SHP77 (cell line): ENCODE measurements around the gene LYG1.
"Not testable (repeated sequence)": the region's sequence is repeated elsewhere in the genome, so short reads cannot be mapped to it uniquely, and the experiment has no call there.

Source experiments
- DNase-seq, 2 experiments: peaks; one replicate each; lab custom pipeline; 2025; lab: John Stamatoyannopoulos, UW

The LYG1 gene

GRCh38 chr2:99301097-99301496 is at the start of gene LYG1:
TSS of gene LYG1 (minus strand) at chr2:99301197. CDS start at chr2:99295670, 5,527 bp downstream.
- not testable (repeated sequence) for DNase-seq

DNA sequence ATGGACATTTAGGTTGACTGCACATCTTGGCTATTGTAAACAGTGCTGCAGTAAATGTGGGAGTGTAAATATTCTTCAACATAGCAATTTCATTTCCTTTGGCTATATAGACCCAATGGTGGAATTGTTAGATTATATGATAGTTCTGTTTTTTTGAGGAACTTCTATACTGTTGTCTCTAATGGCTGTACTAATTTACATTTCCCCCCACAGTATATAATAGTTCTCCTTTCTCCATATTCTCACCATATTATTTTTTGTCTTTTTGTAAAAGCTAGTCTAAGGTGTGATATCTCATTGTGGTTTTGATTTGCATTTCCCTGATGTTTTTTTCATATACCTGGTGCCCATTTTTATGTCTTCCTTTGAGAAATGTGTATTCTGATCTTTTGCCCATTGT is 49.2 kb upstream of the LYG1 start:
- no peak for DNase-seq

- no peak for DNase-seq
These were observed 47.2 kb upstream of the LYG1 start for GRCh38 chr2:99348173-99348572.

GRCh38 chr2:99346218-99346617 is 45.2 kb upstream of the LYG1 start:
- DNase-seq, result no peak

DNA sequence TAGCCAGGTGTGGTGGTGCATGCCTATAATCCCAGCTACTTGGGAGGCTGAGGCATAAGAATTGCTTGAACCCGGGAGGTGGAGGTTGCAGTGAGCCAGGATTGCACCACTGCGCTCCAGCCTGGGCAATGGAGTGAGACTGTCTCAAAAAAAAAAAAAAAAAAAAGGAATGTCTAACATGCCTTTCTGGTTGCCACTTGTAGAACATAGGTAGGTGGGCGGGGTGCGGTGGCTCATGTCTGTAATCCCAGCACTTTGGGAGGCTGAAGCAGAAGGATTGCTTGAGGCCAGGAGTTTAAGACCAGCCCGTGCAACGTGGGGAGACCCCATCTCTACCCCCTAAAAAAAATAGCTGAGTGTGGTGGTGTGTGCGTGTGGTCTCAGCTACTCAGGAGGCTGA is 44.4 kb upstream of the LYG1 start:
- not testable (repeated sequence) for DNase-seq

GRCh38 chr2:99342536-99342935 is 41.5 kb upstream of the LYG1 start:
- DNase-seq, result no peak

DNA sequence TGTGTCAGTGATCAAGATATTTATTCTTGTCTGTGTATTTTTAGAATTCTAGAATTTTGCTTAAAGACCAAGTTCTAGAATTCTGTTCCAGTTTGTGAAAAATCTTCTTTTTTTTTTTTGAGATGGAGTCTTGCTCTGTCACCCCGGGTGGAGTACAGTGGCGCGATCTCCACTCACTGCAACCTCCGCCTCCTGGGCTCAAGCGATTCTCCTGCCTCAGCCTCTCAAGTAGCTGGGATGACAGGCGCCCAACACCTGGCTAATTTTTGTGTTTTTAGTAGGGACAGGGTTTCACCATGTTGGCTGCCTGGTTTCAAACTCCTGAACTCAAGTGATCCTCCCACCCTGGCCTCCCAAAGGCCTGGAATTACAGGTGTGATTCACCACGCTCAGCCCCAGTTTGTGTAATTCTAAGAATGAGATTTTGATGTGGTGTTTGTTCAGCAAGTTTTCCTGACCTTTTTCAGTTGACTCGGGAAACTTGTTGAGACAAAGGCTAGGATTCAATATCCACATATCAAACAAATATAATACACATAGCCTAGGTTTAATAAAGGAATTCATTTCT is 39.8 kb upstream of the LYG1 start:
- no peak for DNase-seq

- no peak for DNase-seq
These were observed 37.1 kb upstream of the LYG1 start for GRCh38 chr2:99338029-99338585.

GRCh38 chr2:99337113-99338028 is 36.4 kb upstream of the LYG1 start, which contains the start of gene EIF5B:
TSS of gene EIF5B (plus strand) at chr2:99337389. CDS start at chr2:99337555, 166 bp downstream.
- DNase-seq, result peak; percentile 90 to 97

DNA sequence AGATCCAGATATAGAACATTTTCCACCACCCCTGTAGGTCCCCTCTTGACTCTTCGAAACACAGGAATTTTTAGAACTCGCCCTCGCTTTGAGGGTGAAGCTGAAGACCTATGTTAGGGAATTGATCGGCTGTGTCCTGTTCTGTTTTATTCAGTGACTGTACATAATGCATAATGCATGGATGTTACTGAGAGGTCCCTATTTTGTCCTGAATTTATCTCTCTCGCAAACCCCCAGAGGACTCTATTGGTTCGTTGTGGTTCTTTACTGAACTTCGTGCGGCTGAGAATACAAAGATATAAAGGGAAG is 35.8 kb upstream of the LYG1 start:
- DNase-seq, result no peak

DNA sequence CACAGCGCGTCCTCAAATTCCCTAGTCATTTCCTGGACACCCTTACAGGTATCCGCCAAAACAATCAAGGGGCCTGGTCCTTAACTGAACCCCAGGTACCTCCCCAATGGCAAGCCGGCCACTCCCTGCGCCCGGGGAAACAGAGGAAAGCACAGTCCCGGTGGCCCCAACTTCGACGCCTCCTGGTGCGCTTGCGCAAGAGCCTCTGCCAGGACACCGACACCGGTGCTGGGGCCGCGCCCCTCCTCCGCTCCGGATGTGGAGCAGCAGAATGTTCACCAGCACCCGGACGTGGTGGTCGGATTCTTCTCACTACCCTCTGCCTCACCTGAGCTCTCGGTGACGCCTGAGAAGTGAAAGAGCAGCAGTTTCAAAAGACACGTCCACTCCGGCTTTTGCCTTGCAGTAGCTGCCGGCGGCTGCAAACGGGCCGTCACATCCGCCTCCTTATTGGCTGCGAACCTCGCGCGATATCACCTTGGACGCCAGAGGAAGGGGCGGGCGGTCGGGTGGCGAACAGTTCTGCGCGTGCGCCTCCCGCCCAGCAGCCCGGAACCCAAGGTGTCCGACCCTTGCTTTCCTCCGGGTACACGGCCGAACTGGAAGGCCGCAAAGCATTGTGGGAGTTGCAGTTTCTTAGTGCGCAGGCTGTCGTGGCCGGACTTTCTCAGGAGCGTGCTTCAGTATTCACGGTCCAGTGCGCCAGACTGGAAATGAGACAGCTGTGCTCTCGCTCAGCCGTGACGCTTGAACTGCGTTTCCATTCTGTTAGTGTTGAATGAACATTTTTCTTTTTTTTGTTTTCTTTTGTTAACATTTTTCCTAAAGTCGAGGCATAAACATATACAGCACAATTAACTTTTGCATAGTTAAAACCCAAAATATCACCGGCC is 35.2 kb upstream of the LYG1 start, which contains the start of gene TXNDC9:
Gene TXNDC9 (minus strand): TSS at position 423 of the 893 bp plus-strand sequence. CDS start 3,123 bp downstream, outside the sequence.
- DNase-seq, result peak; percentile 99

GRCh38 chr2:99325384-99325783 is 24.4 kb upstream of the LYG1 start:
- DNase-seq, result no peak

- DNase-seq, result not testable (repeated sequence)
These were observed 16.8 kb upstream of the LYG1 start for GRCh38 chr2:99317873-99318200.

DNA sequence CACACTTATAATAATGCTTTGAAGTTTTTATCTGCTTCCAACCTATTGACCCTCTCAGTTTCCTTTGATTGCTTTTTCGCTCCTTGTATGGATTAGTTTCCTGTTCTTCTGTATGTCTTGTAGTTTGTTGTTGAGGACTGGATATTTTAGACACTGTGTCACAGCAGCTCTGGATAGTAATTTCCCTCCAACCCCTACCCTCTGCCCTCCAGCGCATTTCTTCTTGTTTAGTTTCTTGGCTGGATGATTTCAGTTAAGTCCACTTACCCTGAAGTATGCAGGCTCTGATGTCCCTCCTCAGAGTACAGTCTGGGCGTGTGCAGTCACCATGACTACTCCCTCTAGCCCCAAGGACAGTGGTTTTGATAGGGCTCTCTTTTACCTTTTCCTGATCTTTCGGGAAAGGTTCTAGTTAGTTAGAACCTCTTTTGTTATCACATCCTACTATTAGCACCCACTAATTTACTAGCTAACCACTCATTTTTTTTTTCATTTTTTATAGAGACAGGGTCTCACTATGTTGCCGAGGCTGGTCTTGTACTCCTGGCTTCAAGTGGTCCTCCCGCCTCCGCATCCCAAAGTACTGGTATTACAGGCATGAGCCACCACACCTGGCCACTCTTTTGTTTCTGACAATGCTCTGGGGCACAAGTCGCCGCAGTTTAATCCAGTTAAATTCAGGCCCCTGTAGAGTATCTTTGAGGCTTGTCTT is 16.3 kb upstream of the LYG1 start:
- no peak for DNase-seq

DNA sequence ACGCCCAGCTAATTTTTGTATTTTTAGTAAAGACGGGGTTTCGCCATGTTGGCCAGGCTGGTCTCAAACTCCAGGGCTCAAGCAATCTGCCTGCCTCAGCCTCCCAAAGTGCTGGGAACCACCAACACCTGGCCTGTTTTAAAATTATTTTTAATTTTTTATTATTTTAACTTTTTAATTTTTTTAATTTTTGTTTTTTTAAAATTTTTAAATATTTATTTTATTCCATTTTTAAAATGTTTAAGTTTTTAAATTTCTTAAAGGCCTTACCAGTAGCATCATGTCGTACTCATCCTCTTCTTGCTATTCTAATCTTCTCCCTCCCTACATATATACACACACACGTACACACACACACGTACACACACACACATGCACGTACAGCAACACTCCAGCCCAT is 1.4 kb downstream of the LYG1 start:
- no peak for DNase-seq

DNA sequence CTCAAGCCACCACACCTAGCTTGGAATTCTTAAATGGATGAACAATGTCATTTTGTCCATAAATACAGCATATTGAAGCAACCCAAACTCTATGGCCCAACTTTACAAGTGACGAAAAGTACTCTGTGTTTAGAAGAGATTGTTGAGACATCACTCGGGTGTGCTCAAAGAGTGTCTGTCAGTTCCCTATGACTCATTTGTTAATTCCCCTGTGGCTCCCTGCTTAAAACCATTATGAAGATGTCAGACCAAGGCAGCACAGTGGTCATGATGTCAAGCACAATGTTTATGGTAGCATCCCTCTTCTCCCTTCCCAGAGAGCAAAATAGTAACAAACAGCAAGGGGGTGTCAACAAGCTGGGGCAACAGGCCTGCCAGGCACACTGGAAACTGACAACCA is 3.0 kb downstream of the LYG1 start:
- no peak for DNase-seq

- no peak for DNase-seq
These were observed 15.5 kb downstream of the LYG1 start for GRCh38 chr2:99285526-99285925.

GRCh38 chr2:99279969-99280695 is 20.9 kb downstream of the LYG1 start:
- DNase-seq, result no peak

DNA sequence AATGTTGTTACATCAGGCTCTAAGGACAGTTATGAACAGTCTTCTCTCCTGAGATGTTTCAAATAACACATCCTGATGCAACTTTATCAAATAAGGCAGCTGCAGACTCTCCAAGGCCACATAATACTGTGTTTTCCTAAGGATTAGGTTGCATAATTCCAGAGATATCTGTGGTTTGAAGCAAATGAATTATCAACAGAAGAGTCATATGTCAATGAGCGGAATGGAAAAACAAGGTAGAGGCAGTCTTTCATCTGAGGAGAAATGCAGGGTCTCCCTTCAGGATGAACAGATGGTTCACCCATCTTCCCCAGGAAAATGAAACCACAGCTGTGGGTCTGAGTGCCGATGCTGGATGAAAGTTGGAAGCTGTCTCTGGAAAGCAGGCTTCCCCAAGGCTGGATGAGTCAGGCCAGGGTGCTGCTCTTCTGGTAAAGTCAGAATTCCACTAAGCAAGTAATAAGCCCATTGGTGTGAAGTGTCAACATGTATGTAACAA is 22.2 kb downstream of the LYG1 start:
- DNase-seq, result no peak

- not testable (repeated sequence) for DNase-seq
These were observed 22.7 kb downstream of the LYG1 start for GRCh38 chr2:99278195-99278765.
